Sigmoid colon (tissue), 4 donors: ENCODE measurements around the gene ZNF225.

Experiments
- EP300 ChIP-seq, 4 donors: sonication (generic); formaldehyde crosslinking; IDR thresholded peaks; one replicate each; pipeline ENCODE4 v1.6.1; 2017; ENCODE audit warnings: antibody characterized with exemption in 4 of 4
- POLR2AphosphoS5 ChIP-seq, 4 donors: sonication (generic); formaldehyde crosslinking; IDR thresholded peaks; one replicate each; pipeline ENCODE4 v1.6.1; 2017; ENCODE audit warnings: antibody characterized with exemption in 4 of 4
- TF ChIP-seq, protein P1 (sequence below), 4 experiments: fragments of 450-650 bp in 3 of 4; fragments of 200-600 bp in 1 of 4; IDR thresholded peaks; one replicate each; pipeline ENCODE4 v1.5.1; 2016 to 2019; ENCODE audit warnings: antibody characterized with exemption in 4 of 4, mild to moderate bottlenecking in 3 of 4, moderate library complexity in 2 of 4

- TF ChIP-seq POLR2AphosphoS5 (IDR thresholded peaks at IDR 0.05) (peak; percentile 43 to 81 (median 73)), EP300 (IDR thresholded peaks at IDR 0.05) (peak in 1 of 4 donors; percentile 25)
- TF ChIP-seq, protein P1, sequence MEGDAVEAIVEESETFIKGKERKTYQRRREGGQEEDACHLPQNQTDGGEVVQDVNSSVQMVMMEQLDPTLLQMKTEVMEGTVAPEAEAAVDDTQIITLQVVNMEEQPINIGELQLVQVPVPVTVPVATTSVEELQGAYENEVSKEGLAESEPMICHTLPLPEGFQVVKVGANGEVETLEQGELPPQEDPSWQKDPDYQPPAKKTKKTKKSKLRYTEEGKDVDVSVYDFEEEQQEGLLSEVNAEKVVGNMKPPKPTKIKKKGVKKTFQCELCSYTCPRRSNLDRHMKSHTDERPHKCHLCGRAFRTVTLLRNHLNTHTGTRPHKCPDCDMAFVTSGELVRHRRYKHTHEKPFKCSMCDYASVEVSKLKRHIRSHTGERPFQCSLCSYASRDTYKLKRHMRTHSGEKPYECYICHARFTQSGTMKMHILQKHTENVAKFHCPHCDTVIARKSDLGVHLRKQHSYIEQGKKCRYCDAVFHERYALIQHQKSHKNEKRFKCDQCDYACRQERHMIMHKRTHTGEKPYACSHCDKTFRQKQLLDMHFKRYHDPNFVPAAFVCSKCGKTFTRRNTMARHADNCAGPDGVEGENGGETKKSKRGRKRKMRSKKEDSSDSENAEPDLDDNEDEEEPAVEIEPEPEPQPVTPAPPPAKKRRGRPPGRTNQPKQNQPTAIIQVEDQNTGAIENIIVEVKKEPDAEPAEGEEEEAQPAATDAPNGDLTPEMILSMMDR (IDR thresholded peaks at IDR 0.05) = no peak
Observed at GRCh38 chr19:44113138-44113783, at the start of gene ZNF225.
